LNCAP (cell line): Measurements from ENCODE around the gene SORCS2.

ENCODE experiments used
- TF ChIP-seq, protein P1 (sequence below): fragments of 450-650 bp; IDR thresholded peaks from 2 replicates; pipeline ENCODE4 v1.5.1; 2017; ENCODE audit warnings: mild to moderate bottlenecking

SORCS2 gene

DNA sequence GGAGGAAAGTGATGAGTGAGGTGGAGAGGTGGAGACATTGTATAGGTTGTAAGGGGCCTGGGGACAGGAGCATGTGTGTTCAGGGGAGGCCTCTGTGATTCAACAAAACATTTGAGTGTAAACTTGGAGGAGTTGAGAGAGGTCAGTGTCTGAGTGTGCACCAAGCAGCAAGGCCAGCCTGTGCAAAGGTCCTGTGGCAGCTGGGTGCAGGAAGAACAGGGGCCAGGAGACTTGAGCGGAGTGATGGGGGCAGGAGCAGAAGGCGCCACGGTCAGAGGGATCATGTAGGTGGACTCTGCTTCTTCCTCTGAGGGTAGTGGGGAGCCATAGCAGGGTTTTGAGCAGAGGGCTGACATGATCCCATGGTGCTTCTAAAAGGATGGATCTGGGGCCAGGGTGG lies 252.0 kb downstream of the SORCS2 start:
- TF ChIP-seq, protein P1, sequence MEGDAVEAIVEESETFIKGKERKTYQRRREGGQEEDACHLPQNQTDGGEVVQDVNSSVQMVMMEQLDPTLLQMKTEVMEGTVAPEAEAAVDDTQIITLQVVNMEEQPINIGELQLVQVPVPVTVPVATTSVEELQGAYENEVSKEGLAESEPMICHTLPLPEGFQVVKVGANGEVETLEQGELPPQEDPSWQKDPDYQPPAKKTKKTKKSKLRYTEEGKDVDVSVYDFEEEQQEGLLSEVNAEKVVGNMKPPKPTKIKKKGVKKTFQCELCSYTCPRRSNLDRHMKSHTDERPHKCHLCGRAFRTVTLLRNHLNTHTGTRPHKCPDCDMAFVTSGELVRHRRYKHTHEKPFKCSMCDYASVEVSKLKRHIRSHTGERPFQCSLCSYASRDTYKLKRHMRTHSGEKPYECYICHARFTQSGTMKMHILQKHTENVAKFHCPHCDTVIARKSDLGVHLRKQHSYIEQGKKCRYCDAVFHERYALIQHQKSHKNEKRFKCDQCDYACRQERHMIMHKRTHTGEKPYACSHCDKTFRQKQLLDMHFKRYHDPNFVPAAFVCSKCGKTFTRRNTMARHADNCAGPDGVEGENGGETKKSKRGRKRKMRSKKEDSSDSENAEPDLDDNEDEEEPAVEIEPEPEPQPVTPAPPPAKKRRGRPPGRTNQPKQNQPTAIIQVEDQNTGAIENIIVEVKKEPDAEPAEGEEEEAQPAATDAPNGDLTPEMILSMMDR, result no peak

DNA sequence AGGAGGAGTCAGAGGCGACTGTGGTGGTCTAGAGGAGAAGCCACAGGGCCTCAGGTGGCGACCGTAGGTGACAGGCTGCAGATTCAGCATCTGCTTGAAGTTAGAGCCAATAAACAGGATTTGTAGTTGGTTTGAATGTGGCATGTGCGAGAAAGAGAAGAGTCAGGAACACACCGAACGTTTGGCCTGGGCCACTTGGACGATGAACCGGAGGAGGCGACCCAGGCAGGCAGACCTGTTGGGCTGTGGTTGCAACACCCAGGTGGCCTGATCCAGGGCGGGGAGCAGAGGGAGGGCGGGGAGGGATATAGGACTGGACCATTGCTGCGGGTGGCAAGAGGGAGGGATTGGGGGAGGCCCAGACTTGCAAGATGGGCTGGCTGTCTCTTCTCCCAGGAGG lies 252.4 kb downstream of the SORCS2 start:
- TF ChIP-seq, protein P1, result no peak

DNA sequence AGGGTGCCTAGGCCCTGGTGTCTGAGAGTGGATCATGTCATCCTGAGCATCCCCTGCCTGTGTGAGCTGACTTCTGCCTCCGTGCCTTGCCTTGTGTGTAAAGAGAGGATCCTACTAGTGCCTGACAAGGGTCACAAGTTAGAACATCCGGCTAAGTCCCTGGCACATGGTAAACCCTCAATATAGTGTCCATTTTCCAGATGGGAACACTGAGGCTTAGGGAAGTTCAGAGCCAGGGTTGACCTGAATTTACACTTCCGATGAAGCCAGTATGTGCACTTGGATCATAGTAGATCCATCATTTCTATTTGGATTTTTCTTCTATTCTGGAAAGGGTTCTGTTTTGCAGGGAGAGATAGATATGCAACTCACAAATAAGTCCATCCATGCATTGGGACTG lies 254.9 kb downstream of the SORCS2 start:
- TF ChIP-seq, protein P1, result no peak

DNA sequence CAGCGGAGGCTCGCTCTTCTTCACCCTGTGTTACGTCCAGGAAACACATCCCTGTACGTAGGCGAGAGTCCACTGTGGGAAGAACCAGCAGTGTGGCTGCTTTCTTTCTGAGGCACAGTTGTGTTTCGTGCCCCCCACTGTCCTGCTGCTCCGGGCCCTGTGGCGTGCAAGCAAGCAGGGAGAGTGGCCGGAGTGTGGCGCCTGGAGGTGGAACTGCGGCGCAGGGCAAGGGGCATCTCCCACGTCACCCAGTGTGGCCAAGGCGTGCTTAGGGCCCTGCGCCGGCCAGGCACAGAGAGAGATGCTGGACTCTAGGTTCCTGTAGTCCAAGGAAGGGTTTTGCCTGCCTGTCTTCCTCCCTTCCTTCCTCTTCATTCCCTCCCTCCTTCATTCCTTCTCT lies 255.7 kb downstream of the SORCS2 start:
- TF ChIP-seq, protein P1, result no peak

DNA sequence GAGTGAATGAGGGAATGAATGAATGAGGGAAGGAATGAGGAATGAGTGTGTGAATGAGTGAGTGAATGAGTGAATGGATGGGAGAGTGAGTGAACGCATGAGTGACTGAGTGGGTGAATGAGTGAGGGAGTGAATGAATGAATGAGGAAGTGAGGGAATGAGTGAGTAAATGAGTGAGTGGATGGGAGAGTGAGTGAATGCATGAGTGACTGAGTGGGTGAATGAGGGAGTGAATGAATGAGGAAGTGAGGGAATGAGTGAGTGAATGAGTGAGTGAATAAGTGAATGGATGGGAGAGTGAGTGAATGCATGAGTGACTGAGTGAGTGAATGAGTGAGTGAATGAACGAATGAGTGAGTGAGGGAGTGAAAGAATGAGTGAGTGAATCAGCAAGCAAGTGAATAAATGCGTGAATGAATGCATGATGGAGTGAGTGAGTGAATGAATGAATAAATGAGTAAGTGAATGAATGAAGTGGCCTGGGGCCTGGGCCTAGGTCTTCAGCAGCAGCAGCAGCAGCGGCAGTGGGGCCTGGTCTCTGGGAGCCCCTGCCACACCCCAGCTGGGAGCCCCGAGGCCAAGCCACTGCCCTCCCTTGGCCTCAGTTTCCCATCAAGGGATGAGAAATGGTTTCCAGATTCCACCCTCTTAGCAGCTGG lies 258.6 kb downstream of the SORCS2 start:
- TF ChIP-seq, protein P1, result no peak

DNA sequence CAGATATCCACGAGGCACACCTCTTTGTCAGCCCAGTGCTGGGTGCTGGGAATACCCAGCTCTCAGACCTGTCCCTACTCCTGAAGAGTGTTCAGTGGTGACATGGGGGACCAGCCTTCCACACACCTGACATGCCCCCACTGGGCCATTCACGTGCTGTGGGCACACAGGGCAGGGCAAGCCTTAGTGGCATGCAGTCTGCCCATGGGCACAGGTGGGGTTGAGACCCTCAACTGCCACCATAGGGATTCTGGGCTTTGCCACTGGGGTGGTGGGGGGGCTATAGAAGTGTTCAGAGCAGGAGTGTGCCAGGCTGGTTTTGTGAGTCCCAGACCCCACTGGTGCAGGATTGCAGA lies 259.1 kb downstream of the SORCS2 start:
- TF ChIP-seq, protein P1, result no peak

DNA sequence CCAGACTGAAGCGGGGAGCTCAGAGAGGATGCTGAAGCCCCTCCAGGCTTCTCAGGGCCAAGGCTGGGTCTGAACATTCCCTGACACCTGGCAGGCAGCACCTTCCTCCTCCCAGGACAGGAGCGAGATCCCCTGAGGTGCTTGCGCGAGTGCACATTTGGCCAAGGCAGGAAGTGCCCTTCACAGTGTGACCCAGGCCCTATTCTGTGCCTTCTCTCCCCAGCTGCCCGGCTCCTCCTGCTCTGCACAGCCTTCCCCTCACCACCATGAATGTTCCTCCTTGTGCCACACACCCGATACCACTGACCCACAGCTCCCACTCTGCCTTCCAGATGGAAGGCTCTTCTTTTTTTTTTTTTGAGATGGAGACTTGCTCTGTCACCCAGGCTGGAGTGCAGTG lies 259.5 kb downstream of the SORCS2 start:
- TF ChIP-seq, protein P1, result no peak
